ENCODE results near the gene BCR. TPM values are rescaled to one million over a fixed set of nuclear protein-coding genes. Genes with fewer than 3 reads are reported as not detected.

Gene BCR
- total RNA-seq, 1 donor from 2014 or later: 69.0 TPM

GRCh38 chr22:23164091-23164490, 16.2 kb upstream of the BCR start:
- H3K4me3 ChIP-seq (ENCODE audit: low read depth, low read length): no peak overlapping the region
- DNase-seq (ENCODE audit: low read depth): no peak
- no peak for TF ChIP-seq CTCF (conservative IDR thresholded peaks at IDR 0.05; ENCODE audit: low read depth, low read length)

GRCh38 chr22:23166042-23166831, 14.1 kb upstream of the BCR start:
- no peak for TF ChIP-seq CTCF (conservative IDR thresholded peaks at IDR 0.05; ENCODE audit: low read depth, low read length)
- H3K4me3 ChIP-seq (ENCODE audit: low read depth, low read length): no peak overlapping the region
- no peak for DNase-seq (ENCODE audit: low read depth)

- H3K4me3 ChIP-seq (ENCODE audit: low read depth, low read length): no peak overlapping the region
- DNase-seq (ENCODE audit: low read depth): no peak
- no peak for TF ChIP-seq CTCF (conservative IDR thresholded peaks at IDR 0.05; ENCODE audit: low read depth, low read length)
Measured at GRCh38 chr22:23166841-23167616, 13.3 kb upstream of the BCR start.

GRCh38 chr22:23168391-23169042, 11.8 kb upstream of the BCR start:
- TF ChIP-seq CTCF (conservative IDR thresholded peaks at IDR 0.05; ENCODE audit: low read depth, low read length): no peak
- H3K4me3 ChIP-seq (ENCODE audit: low read depth, low read length): no peak overlapping the region
- DNase-seq (ENCODE audit: low read depth): no peak

GRCh38 chr22:23169043-23169406, 11.3 kb upstream of the BCR start:
- DNase-seq (ENCODE audit: low read depth): no peak
- TF ChIP-seq CTCF (conservative IDR thresholded peaks at IDR 0.05; ENCODE audit: low read depth, low read length): no peak
- no peak overlapping the region for H3K4me3 ChIP-seq (ENCODE audit: low read depth, low read length)

GRCh38 chr22:23175817-23176644, 4.3 kb upstream of the BCR start:
- H3K4me3 ChIP-seq (ENCODE audit: low read depth, low read length): no peak overlapping the region
- TF ChIP-seq CTCF (conservative IDR thresholded peaks at IDR 0.05; ENCODE audit: low read depth, low read length): no peak
- DNase-seq (ENCODE audit: low read depth): no peak
